ENCODE results near the gene MRGPRG. TPM values are rescaled to one million over a fixed set of nuclear protein-coding genes. Genes with fewer than 3 reads are reported as not detected.

Gene MRGPRG
- total RNA-seq, 1 experiment from 2014 or later: not detected

GRCh38 chr11:3207526-3208189 is 11.0 kb downstream of the MRGPRG start:
- CTCF ChIA-PET: no interaction called here
- ATAC-seq (no peak), DNase-seq (ENCODE audit: low read depth, low spot score) (no peak)
- TF ChIP-seq TCF7L2 (IDR thresholded peaks at IDR 0.05; ENCODE audit: low read depth, low read length) (no peak), REST (IDR thresholded peaks at IDR 0.05; ENCODE audit: insufficient read depth in 1 of 2, low read depth in 2 of 2, low read length in 1 of 2) (no peak), POLR2AphosphoS5 (IDR thresholded peaks at IDR 0.05; ENCODE audit: low read depth, low read length) (no peak), CTCF (IDR thresholded peaks at IDR 0.05) (no peak), SIN3A (IDR thresholded peaks at IDR 0.05; ENCODE audit: borderline replicate concordance, insufficient read depth, low read depth, low read length) (no peak)
- POLR2A ChIA-PET: no interaction called here
- Histone ChIP-seq H3K4me3 (ENCODE audit: low read depth in 2 of 2, low read length in 2 of 2) (no peak overlapping the region), H3K9me3 (ENCODE audit: control insufficient read depth, insufficient read depth, low read depth, low read length) (no peaks in the 10 kb centered on the region), H3K4me1 (ENCODE audit: control insufficient read depth, insufficient read depth, low read length) (no peaks in the 10 kb centered on the region; the same call in 1 of the 2 replicates), H3K27ac (ENCODE audit: low read length) (no peak overlapping the region), H3K27me3 (ENCODE audit: control insufficient read depth, insufficient read depth, low read length) (peaks cover 8% of the 10 kb centered on the region), H3K36me3 (ENCODE audit: control insufficient read depth, insufficient read depth, low read length) (no peaks in the 10 kb centered on the region)
- in situ Hi-C loops (cut with HindIII; ENCODE audit: low pct_unique_long_range_greater_than_20kb, low sequenced_read_pairs): no loop called here
- intact Hi-C loops (cut with micrococcal nuclease; ENCODE audit: unreplicated experiment): no loop called here
- BruUV-seq (replicated peaks): no TSS peak

- DNase-seq (ENCODE audit: low read depth, low spot score): no peak
- Histone ChIP-seq H3K27me3 (ENCODE audit: control insufficient read depth, insufficient read depth, low read length) (peaks cover 9% of the 10 kb centered on the region), H3K27ac (ENCODE audit: low read length) (no peak overlapping the region), H3K4me1 (ENCODE audit: control insufficient read depth, insufficient read depth, low read length) (no peaks in the 10 kb centered on the region; the same call in 1 of the 2 replicates), H3K9me3 (ENCODE audit: control insufficient read depth, insufficient read depth, low read depth, low read length) (no peaks in the 10 kb centered on the region), H3K4me3 (ENCODE audit: low read depth in 2 of 2, low read length in 2 of 2) (no peak overlapping the region), H3K36me3 (ENCODE audit: control insufficient read depth, insufficient read depth, low read length) (no peaks in the 10 kb centered on the region)
- in situ Hi-C loops (cut with HindIII; ENCODE audit: low pct_unique_long_range_greater_than_20kb, low sequenced_read_pairs): no loop called here
- BruUV-seq (replicated peaks): no TSS peak
- TF ChIP-seq TCF7L2 (IDR thresholded peaks at IDR 0.05; ENCODE audit: low read depth, low read length) (no peak), SIN3A (IDR thresholded peaks at IDR 0.05; ENCODE audit: borderline replicate concordance, insufficient read depth, low read depth, low read length) (no peak), CTCF (IDR thresholded peaks at IDR 0.05) (no peak), REST (IDR thresholded peaks at IDR 0.05; ENCODE audit: insufficient read depth in 1 of 2, low read depth in 2 of 2, low read length in 1 of 2) (no peak), POLR2AphosphoS5 (IDR thresholded peaks at IDR 0.05; ENCODE audit: low read depth, low read length) (no peak)
- intact Hi-C loops (cut with micrococcal nuclease; ENCODE audit: unreplicated experiment): no loop called here
- POLR2A ChIA-PET: no interaction called here
- no peak for ATAC-seq
- CTCF ChIA-PET: no interaction called here
Observed at GRCh38 chr11:3206922-3207204, 11.8 kb downstream of the MRGPRG start.

All from Panc1 (cell line).